ENCODE data around the gene MGAT5. TPM values are rescaled to one million over a fixed set of nuclear protein-coding genes. Genes with fewer than 3 reads are reported as not detected.

Gene MGAT5
- total RNA-seq, 2 experiments from 2014 or later: 48.2 to 56.7 TPM

GRCh38 chr2:134324430-134324829, 70.6 kb downstream of the MGAT5 start:
- peaks cover 57% of the 10 kb centered on the region for H3K36me3 Mint-ChIP-seq (ENCODE audit: low read depth)
- H3K4me1 Mint-ChIP-seq: peaks cover 68% of the 10 kb centered on the region
- H3K4me3 Mint-ChIP-seq: no peak overlapping the region
- ChIA-PET POLR2A (no interaction called here), CTCF (no interaction called here)
- no peak overlapping the region for H3K27ac Mint-ChIP-seq
- no peaks in the 10 kb centered on the region for H3K27me3 Mint-ChIP-seq
- H3K9me3 Mint-ChIP-seq: no peaks in the 10 kb centered on the region
- DNase-seq: no peak

- POLR2A ChIA-PET: no interaction called here
- Mint-ChIP-seq H3K27ac (no peak overlapping the region), H3K4me3 (no peak overlapping the region), H3K9me3 (no peaks in the 10 kb centered on the region), H3K36me3 (ENCODE audit: low read depth) (peaks cover 53% of the 10 kb centered on the region), H3K4me1 (peaks cover 62% of the 10 kb centered on the region), H3K27me3 (no peaks in the 10 kb centered on the region)
- DNase-seq: no peak
- CTCF ChIA-PET: no interaction called here
Measured at GRCh38 chr2:134324947-134325346, 71.1 kb downstream of the MGAT5 start.

GRCh38 chr2:134325696-134326095, 71.8 kb downstream of the MGAT5 start:
- H3K27ac Mint-ChIP-seq: peak overlapping the region; percentile 58

GRCh38 chr2:134327367-134327766, 73.5 kb downstream of the MGAT5 start:
- no peak for DNase-seq
- ChIA-PET CTCF (interaction anchor here (1.6 kb wide), 1 partner anchor 10 kb away, joined by 4 read pairs; no protein-coding TSS in a partner anchor), POLR2A (no interaction called here)
- Mint-ChIP-seq H3K4me1 (peaks cover 38% of the 10 kb centered on the region), H3K4me3 (no peak overlapping the region), H3K9me3 (peaks cover 8% of the 10 kb centered on the region), H3K27me3 (no peaks in the 10 kb centered on the region), H3K36me3 (ENCODE audit: low read depth) (peaks cover 53% of the 10 kb centered on the region), H3K27ac (no peak overlapping the region)

More at GRCh38 chr2:134325696-134326095, 71.8 kb downstream of the MGAT5 start:
- no peaks in the 10 kb centered on the region for H3K27me3 Mint-ChIP-seq
- POLR2A ChIA-PET: no interaction called here
- no peaks in the 10 kb centered on the region for H3K9me3 Mint-ChIP-seq
- H3K4me3 Mint-ChIP-seq: no peak overlapping the region
- DNase-seq: no peak
- H3K36me3 Mint-ChIP-seq (ENCODE audit: low read depth): peaks cover 53% of the 10 kb centered on the region
- CTCF ChIA-PET: no interaction called here
- peaks cover 55% of the 10 kb centered on the region for H3K4me1 Mint-ChIP-seq

- Mint-ChIP-seq H3K4me1 (peaks cover 4% of the 10 kb centered on the region), H3K9me3 (peaks cover 8% of the 10 kb centered on the region), H3K36me3 (ENCODE audit: low read depth) (peaks cover 37% of the 10 kb centered on the region), H3K27ac (no peak overlapping the region), H3K27me3 (no peaks in the 10 kb centered on the region), H3K4me3 (no peak overlapping the region)
- ChIA-PET POLR2A (no interaction called here), CTCF (no interaction called here)
- no peak for DNase-seq
Measured at GRCh38 chr2:134331081-134331480, 77.2 kb downstream of the MGAT5 start.

- Mint-ChIP-seq H3K4me3 (no peak overlapping the region), H3K4me1 (peaks cover 3% of the 10 kb centered on the region), H3K9me3 (peaks cover 8% of the 10 kb centered on the region), H3K36me3 (ENCODE audit: low read depth) (peaks cover 29% of the 10 kb centered on the region), H3K27ac (no peak overlapping the region), H3K27me3 (no peaks in the 10 kb centered on the region)
- DNase-seq: no peak
- POLR2A ChIA-PET: no interaction called here
- CTCF ChIA-PET: no interaction called here
Measured at GRCh38 chr2:134333646-134334189, 79.8 kb downstream of the MGAT5 start.

- peaks cover 3% of the 10 kb centered on the region for H3K4me1 Mint-ChIP-seq
- H3K4me3 Mint-ChIP-seq: no peak overlapping the region
- DNase-seq: no peak
- no peak overlapping the region for H3K27ac Mint-ChIP-seq
- H3K9me3 Mint-ChIP-seq: peaks cover 8% of the 10 kb centered on the region
- H3K36me3 Mint-ChIP-seq (ENCODE audit: low read depth): peaks cover 33% of the 10 kb centered on the region
- no peaks in the 10 kb centered on the region for H3K27me3 Mint-ChIP-seq
- ChIA-PET CTCF (no interaction called here), POLR2A (no interaction called here)
Measured at GRCh38 chr2:134334542-134335353, 80.9 kb downstream of the MGAT5 start.

- CTCF ChIA-PET: no interaction called here
- peaks cover 8% of the 10 kb centered on the region for H3K9me3 Mint-ChIP-seq
- POLR2A ChIA-PET: no interaction called here
- no peak overlapping the region for H3K27ac Mint-ChIP-seq
- H3K27me3 Mint-ChIP-seq: no peaks in the 10 kb centered on the region
- H3K4me1 Mint-ChIP-seq: peaks cover 3% of the 10 kb centered on the region
- H3K36me3 Mint-ChIP-seq (ENCODE audit: low read depth): peaks cover 30% of the 10 kb centered on the region
- H3K4me3 Mint-ChIP-seq: no peak overlapping the region
- DNase-seq: no peak
Measured at GRCh38 chr2:134335601-134336000, 81.7 kb downstream of the MGAT5 start.

- ChIA-PET CTCF (interaction anchor here (1.3 kb wide), 1 partner anchor 57 kb away, joined by 4 read pairs; no protein-coding TSS in a partner anchor), POLR2A (no interaction called here)
- Mint-ChIP-seq H3K9me3 (peaks cover 4% of the 10 kb centered on the region), H3K27me3 (no peaks in the 10 kb centered on the region), H3K4me1 (peaks cover 3% of the 10 kb centered on the region), H3K27ac (no peak overlapping the region), H3K36me3 (ENCODE audit: low read depth) (peaks cover 24% of the 10 kb centered on the region), H3K4me3 (no peak overlapping the region)
- DNase-seq: no peak
Measured at GRCh38 chr2:134336352-134336751, 82.5 kb downstream of the MGAT5 start.

GRCh38 chr2:134336921-134337320, 83.0 kb downstream of the MGAT5 start:
- Mint-ChIP-seq H3K27me3 (no peaks in the 10 kb centered on the region), H3K27ac (no peak overlapping the region), H3K4me1 (peaks cover 3% of the 10 kb centered on the region), H3K9me3 (no peaks in the 10 kb centered on the region), H3K36me3 (ENCODE audit: low read depth) (peaks cover 23% of the 10 kb centered on the region), H3K4me3 (no peak overlapping the region)
- ChIA-PET CTCF (interaction anchor here (1.3 kb wide), 2 partner anchors 10 to 57 kb away, joined by 4 read pairs; no protein-coding TSS in a partner anchor), POLR2A (no interaction called here)
- no peak for DNase-seq

GRCh38 chr2:134337631-134338030, 83.8 kb downstream of the MGAT5 start:
- CTCF ChIA-PET: interaction anchor here (1.2 to 1.3 kb wide), 3 partner anchors 10 to 56 kb away, joined by 3 to 4 read pairs (median 4); no protein-coding TSS in a partner anchor
- no peak for DNase-seq
- Mint-ChIP-seq H3K36me3 (ENCODE audit: low read depth) (peaks cover 23% of the 10 kb centered on the region), H3K9me3 (no peaks in the 10 kb centered on the region), H3K27ac (no peak overlapping the region), H3K27me3 (no peaks in the 10 kb centered on the region), H3K4me3 (no peak overlapping the region), H3K4me1 (peaks cover 3% of the 10 kb centered on the region)
- POLR2A ChIA-PET: no interaction called here

GRCh38 chr2:134338208-134338607, 84.3 kb downstream of the MGAT5 start:
- Mint-ChIP-seq H3K4me1 (peaks cover 3% of the 10 kb centered on the region), H3K27me3 (no peaks in the 10 kb centered on the region), H3K9me3 (no peaks in the 10 kb centered on the region), H3K27ac (no peak overlapping the region), H3K36me3 (ENCODE audit: low read depth) (peaks cover 22% of the 10 kb centered on the region), H3K4me3 (no peak overlapping the region)
- ChIA-PET CTCF (interaction anchor here (1.2 to 1.3 kb wide), 2 partner anchors 11 to 29 kb away, joined by 3 to 4 read pairs; no protein-coding TSS in a partner anchor), POLR2A (no interaction called here)
- DNase-seq: no peak

GRCh38 chr2:134341476-134341875, 87.6 kb downstream of the MGAT5 start:
- no peak overlapping the region for H3K27ac Mint-ChIP-seq
- no peaks in the 10 kb centered on the region for H3K27me3 Mint-ChIP-seq
- CTCF ChIA-PET: no interaction called here
- no peak for DNase-seq
- POLR2A ChIA-PET: no interaction called here
- peaks cover 2% of the 10 kb centered on the region for H3K4me1 Mint-ChIP-seq
- H3K36me3 Mint-ChIP-seq (ENCODE audit: low read depth): peaks cover 39% of the 10 kb centered on the region
- H3K4me3 Mint-ChIP-seq: no peak overlapping the region
- H3K9me3 Mint-ChIP-seq: no peaks in the 10 kb centered on the region
